Measurements from ENCODE around the gene PRR12. TPM values are rescaled to one million over a fixed set of nuclear protein-coding genes. Genes with fewer than 3 reads are reported as not detected.

Gene PRR12
- total and polyA plus RNA-seq, 9 of the 15 experiments (the other 6 are each of a cell fraction or from before 2014, with no cell fraction given): 0.01 to 21.1 (median 0.98) TPM

- TF ChIP-seq UBTF (IDR thresholded peaks at IDR 0.05; ENCODE audit: borderline replicate concordance in 1 of 2, low read depth in 2 of 2, low read length in 2 of 2) (no peak; a peak in 1 of 4 replicates), ZNF589 (CRISPR knock-in tag; IDR thresholded peaks at IDR 0.05; ENCODE audit: low read depth) (no peak), SETDB1 (IDR thresholded peaks at IDR 0.05; ENCODE audit: low read length) (no peak), ADNP (tag; IDR thresholded peaks at IDR 0.05) (no peak), CREB3 (tag; conservative IDR thresholded peaks at IDR 0.05; ENCODE audit: low read depth) (no peak), TRIM28 (IDR thresholded peaks at IDR 0.05) (0 out of 2 replicates have a peak, but pooled peaks have one; percentile 39), HMGN3 (IDR thresholded peaks at IDR 0.05; ENCODE audit: borderline replicate concordance, extremely low read depth, insufficient read length, low read depth, low read length) (no peak), HNRNPLL (IDR thresholded peaks at IDR 0.05; ENCODE audit: low read depth, low read length, poor library complexity, severe bottlenecking) (peak; percentile 9), BCLAF1 (IDR thresholded peaks at IDR 0.05; ENCODE audit: borderline replicate concordance in 1 of 2, control insufficient read depth in 1 of 2, low read depth in 2 of 2, low read length in 1 of 2) (no peak)
Measured at GRCh38 chr19:49590071-49590970, 661 bp upstream of the PRR12 start (continued).

Measured in K562 (cell line).